ENCODE measurements around the gene ANKRD6. TPM values are rescaled to one million over a fixed set of nuclear protein-coding genes. Genes with fewer than 3 reads are reported as not detected.
A peak's percentile ranks its signal among the peaks of the same experiment; 100 is the strongest.

ANKRD6 gene
- total RNA-seq, 4 donors from 2014 or later = 2.7 to 9.4 (median 6.6) TPM

DNA sequence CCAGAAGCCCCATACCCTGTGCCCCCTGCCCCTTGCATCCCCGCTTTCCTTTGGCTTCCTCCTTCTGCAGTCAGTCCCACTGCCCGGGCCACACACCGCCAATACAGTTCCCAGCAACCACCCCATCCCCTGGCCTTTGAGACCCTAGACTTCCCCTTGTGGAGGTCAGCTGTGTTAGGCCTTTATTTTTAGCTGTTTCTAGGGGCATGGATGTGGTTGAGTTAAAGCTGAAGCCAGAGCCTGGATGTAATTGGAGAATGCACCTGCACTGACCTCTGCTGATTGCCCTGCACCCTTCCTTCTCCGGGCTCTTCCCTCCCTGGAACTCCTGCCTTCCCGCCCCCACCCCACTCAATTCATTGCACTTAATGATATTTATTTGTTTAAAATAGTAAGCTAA lies 171.7 kb downstream of the ANKRD6 start:
- H3K9me3 ChIP-seq = no peaks in the 10 kb centered on the region
- in situ Hi-C loops (cut with MboI; ENCODE audit: low pct_ligation_motif_present in 1 of 4, low pct_unique_long_range_greater_than_20kb in 1 of 4, low sequenced_read_pairs in 3 of 4) = loop anchor here (5.0 to 25.0 kb wide), 3 partner anchors 170 to 617 kb away; partner anchors contain the start of gene ANKRD6 (in 2 of the 4)
- no peaks in the 10 kb centered on the region for H3K4me1 ChIP-seq
- WGBS, 2 donors (ENCODE audit: low coverage in 1 of 2) = 71 to 84% methylated on average over 3 to 5 of the region's 5 CpGs
- no peak overlapping the region for H3K27ac ChIP-seq
- TF ChIP-seq POLR2AphosphoS5 (IDR thresholded peaks at IDR 0.05) = no peak
- no peak for TF ChIP-seq POLR2A (IDR thresholded peaks at IDR 0.05)
- no peak for TF ChIP-seq CTCF (IDR thresholded peaks at IDR 0.05)
- no peak for TF ChIP-seq EP300 (IDR thresholded peaks at IDR 0.05; ENCODE audit: low read depth)
- intact Hi-C loops (cut with DNase I; ENCODE audit: low total_unique reads) = loop anchor here (5.0 kb wide), 1 partner anchor 232 kb away; no protein-coding TSS in a partner anchor
- H3K36me3 ChIP-seq = no peaks in the 10 kb centered on the region
- no peaks in the 10 kb centered on the region for H3K27me3 ChIP-seq
- no peak overlapping the region for H3K4me3 ChIP-seq
- no peak for DNase-seq

DNA sequence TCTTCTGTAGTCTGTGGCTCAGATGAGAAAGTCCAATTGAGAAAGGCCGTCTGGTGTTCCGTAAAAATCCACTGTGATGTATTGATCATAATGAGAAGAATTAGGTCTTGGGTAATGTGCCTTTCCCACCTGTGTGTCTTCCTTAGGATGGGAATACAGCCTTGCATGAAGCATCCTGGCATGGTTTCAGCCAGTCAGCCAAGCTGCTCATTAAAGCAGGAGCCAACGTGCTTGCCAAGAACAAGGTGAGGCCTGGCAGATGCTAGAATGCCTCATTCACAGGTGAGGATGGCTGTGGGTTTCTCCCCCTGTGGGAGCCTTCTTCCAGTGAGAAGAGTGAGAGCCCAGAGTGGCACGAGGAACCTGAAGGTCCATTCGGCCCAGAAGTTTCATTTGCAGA lies 172.9 kb downstream of the ANKRD6 start:
- DNase-seq = no peak
- H3K4me1 ChIP-seq = no peaks in the 10 kb centered on the region
- H3K36me3 ChIP-seq = no peaks in the 10 kb centered on the region
- intact Hi-C loops (cut with DNase I; ENCODE audit: low total_unique reads) = no loop called here
- no peak overlapping the region for H3K4me3 ChIP-seq
- TF ChIP-seq CTCF (IDR thresholded peaks at IDR 0.05) = no peak
- no peak for TF ChIP-seq POLR2A (IDR thresholded peaks at IDR 0.05)
- TF ChIP-seq POLR2AphosphoS5 (IDR thresholded peaks at IDR 0.05) = no peak
- no peak for TF ChIP-seq EP300 (IDR thresholded peaks at IDR 0.05; ENCODE audit: low read depth)
- WGBS, 2 donors (ENCODE audit: low coverage in 1 of 2) = 77 to 80% methylated on average over 5 of the region's 5 CpGs
- no peaks in the 10 kb centered on the region for H3K27me3 ChIP-seq
- H3K27ac ChIP-seq = no peak overlapping the region
- no peaks in the 10 kb centered on the region for H3K9me3 ChIP-seq
- in situ Hi-C loops (cut with MboI; ENCODE audit: low pct_ligation_motif_present in 1 of 4, low pct_unique_long_range_greater_than_20kb in 1 of 4, low sequenced_read_pairs in 3 of 4) = loop anchor here (5.0 to 25.0 kb wide), 3 partner anchors 171 to 619 kb away; partner anchors contain the start of gene ANKRD6 (in 2 of the 4)

DNA sequence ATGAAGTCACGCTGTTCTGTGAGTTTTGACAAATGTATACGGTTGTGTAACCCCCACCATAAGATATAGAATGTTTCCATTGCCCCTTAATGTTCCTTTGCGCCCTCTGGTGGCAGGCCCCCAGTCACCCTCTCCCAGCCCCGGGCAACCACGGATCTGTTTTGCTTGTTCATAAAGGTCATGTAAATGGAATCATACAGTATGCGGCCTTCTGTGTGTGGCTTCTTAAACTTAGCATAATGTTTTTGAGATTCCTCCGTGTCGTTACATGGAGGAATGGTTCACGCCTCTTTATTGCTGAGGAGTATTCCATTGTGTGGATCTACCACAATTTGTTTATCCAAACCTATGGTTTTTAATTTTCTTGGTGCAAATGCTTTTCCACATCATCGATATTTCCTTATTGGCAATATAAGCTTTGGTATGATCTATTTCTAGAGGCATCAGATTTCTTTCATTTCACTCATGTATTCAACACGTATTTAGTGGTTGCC lies 177.2 kb downstream of the ANKRD6 start:
- WGBS, 2 donors (ENCODE audit: low coverage in 1 of 2) = 40 to 41% methylated on average over 10 to 11 of the region's 11 CpGs

DNA sequence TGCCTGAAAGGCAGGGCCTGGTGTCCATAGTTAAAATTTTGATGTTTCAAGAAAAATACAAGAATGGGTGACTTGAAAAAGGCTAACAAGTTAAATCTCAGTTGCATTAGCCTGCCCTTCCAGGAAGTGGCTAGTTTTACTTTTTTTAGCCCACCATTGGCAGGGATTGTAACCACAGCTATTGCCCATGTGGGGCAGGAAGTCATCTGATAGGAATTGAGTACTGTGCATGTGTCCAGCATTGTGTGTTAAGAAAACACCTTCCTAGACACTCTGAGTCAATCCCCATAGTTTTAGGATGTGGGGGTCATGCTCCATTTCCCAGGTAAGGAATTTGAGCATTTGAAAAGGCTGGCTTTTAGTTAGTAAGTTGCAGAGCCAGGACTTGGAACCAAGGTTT lies 178.7 kb downstream of the ANKRD6 start:
- H3K27me3 ChIP-seq = no peaks in the 10 kb centered on the region
- no peak for DNase-seq
- no peaks in the 10 kb centered on the region for H3K36me3 ChIP-seq
- H3K4me3 ChIP-seq = no peak overlapping the region
- TF ChIP-seq EP300 (IDR thresholded peaks at IDR 0.05; ENCODE audit: low read depth) = no peak
- no peak for TF ChIP-seq POLR2AphosphoS5 (IDR thresholded peaks at IDR 0.05)
- no peak for TF ChIP-seq CTCF (IDR thresholded peaks at IDR 0.05)
- no peak for TF ChIP-seq POLR2A (IDR thresholded peaks at IDR 0.05)
- no peaks in the 10 kb centered on the region for H3K4me1 ChIP-seq
- H3K27ac ChIP-seq = no peak overlapping the region
- intact Hi-C loops (cut with DNase I; ENCODE audit: low total_unique reads) (loop anchor here (2.0 kb wide), 1 partner anchor 179 kb away; the partner anchor contains the start of gene ANKRD6), in situ Hi-C loops (cut with MboI; ENCODE audit: low pct_ligation_motif_present in 1 of 4, low pct_unique_long_range_greater_than_20kb in 1 of 4, low sequenced_read_pairs in 3 of 4) (loop anchor here (5.0 to 25.0 kb wide), 3 partner anchors 177 to 624 kb away; partner anchors contain the start of gene ANKRD6 (in 2 of the 4))
- H3K9me3 ChIP-seq = no peaks in the 10 kb centered on the region

More for the DNA sequence above, 177.2 kb downstream of the ANKRD6 start:
- H3K27me3 ChIP-seq = no peaks in the 10 kb centered on the region
- H3K9me3 ChIP-seq = no peaks in the 10 kb centered on the region
- in situ Hi-C loops (cut with MboI; ENCODE audit: low pct_ligation_motif_present in 1 of 4, low pct_unique_long_range_greater_than_20kb in 1 of 4, low sequenced_read_pairs in 3 of 4) = loop anchor here (5.0 to 25.0 kb wide), 3 partner anchors 175 to 623 kb away; partner anchors contain the start of gene ANKRD6 (in 2 of the 4)
- no peaks in the 10 kb centered on the region for H3K4me1 ChIP-seq
- H3K36me3 ChIP-seq = no peaks in the 10 kb centered on the region
- H3K27ac ChIP-seq = no peak overlapping the region
- peak; percentile 81 for DNase-seq
- H3K4me3 ChIP-seq = no peak overlapping the region
- no peak for TF ChIP-seq EP300 (IDR thresholded peaks at IDR 0.05; ENCODE audit: low read depth)
- TF ChIP-seq CTCF (IDR thresholded peaks at IDR 0.05) = peak; percentile 73 to 85 (median 80)
- no peak for TF ChIP-seq POLR2A (IDR thresholded peaks at IDR 0.05)
- intact Hi-C loops (cut with DNase I; ENCODE audit: low total_unique reads) = loop anchor here (2.0 kb wide), 1 partner anchor 177 kb away; the partner anchor contains the start of gene ANKRD6
